Measurements from ENCODE around the gene RPLP2.

RPLP2 gene

DNA sequence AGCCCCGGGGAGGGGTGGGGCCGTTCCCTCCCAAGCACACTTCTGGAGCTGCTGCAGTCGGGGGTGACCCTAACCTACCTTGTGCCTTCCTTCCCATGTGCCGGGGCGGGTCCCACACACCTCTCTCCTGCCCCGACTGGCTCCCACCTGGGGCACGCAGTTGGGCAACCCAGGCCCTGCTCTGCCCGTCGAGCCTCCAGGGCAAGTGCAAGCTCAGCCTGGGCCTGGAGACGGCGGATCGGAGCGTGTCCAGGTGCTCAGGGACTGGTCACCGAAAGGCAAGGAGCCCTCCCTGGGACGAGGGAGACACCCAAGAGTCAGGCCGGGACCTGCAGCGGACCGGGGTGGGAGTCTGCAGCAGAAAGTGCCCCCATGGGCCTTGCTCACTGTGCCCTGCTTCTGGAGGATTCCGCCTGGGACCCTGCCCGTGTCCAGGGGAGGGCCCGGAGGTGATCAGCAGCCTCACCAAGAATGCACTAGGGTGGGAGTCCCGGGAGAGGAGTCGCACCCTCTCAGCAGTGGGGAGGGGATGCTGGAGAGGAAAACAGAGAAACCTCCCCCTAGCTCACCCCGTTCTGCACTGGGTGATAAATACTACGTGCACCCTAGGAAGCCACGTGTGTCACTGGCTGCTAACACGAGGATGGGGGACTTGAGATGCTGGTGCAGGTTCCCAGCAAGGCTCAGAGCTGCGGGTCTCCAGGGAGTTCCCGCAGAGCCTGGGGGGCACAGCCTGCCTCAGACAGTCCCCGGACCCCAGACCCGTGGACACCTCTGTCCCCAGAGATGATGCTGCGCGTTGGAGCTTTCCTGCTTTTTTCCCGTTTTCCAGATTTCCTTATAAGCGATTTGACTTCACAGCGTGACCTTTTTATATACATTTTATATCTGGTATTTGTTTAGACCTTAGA is 27.2 kb upstream of the RPLP2 start:
- DNase-seq (ENCODE audit: insufficient read length, low spot score): no peak
- FAIRE-seq: no peak

GRCh38 chr11:783581-784015 is 26.2 kb upstream of the RPLP2 start:
- TF ChIP-seq SPI1 (IDR thresholded peaks at IDR 0.05; ENCODE audit: low read depth, low read length) (no peak), PAX5 (IDR thresholded peaks at IDR 0.05; ENCODE audit: insufficient read depth, low read length, severe bottlenecking) (no peak), POLR2AphosphoS5 (IDR thresholded peaks at IDR 0.05; ENCODE audit: low read depth, low read length) (no peak), POLR2A (IDR thresholded peaks at IDR 0.05; ENCODE audit: low read depth, low read length) (no peak), POU2F2 (IDR thresholded peaks at IDR 0.05; ENCODE audit: low read depth, low read length) (no peak), TAF1 (IDR thresholded peaks at IDR 0.05; ENCODE audit: low read depth, low read length) (no peak)
- FAIRE-seq (no peak), DNase-seq (ENCODE audit: insufficient read length, low spot score) (no peak)

More for the DNA sequence above, 27.2 kb upstream of the RPLP2 start:
- no peak for TF ChIP-seq POU2F2 (IDR thresholded peaks at IDR 0.05; ENCODE audit: low read depth, low read length)
- no peak for TF ChIP-seq TAF1 (IDR thresholded peaks at IDR 0.05; ENCODE audit: low read depth, low read length)
- no peak for TF ChIP-seq POLR2A (IDR thresholded peaks at IDR 0.05; ENCODE audit: low read depth, low read length)
- TF ChIP-seq SPI1 (IDR thresholded peaks at IDR 0.05; ENCODE audit: low read depth, low read length): no peak
- no peak for TF ChIP-seq POLR2AphosphoS5 (IDR thresholded peaks at IDR 0.05; ENCODE audit: low read depth, low read length)
- TF ChIP-seq PAX5 (IDR thresholded peaks at IDR 0.05; ENCODE audit: insufficient read depth, low read length, severe bottlenecking): no peak

DNA sequence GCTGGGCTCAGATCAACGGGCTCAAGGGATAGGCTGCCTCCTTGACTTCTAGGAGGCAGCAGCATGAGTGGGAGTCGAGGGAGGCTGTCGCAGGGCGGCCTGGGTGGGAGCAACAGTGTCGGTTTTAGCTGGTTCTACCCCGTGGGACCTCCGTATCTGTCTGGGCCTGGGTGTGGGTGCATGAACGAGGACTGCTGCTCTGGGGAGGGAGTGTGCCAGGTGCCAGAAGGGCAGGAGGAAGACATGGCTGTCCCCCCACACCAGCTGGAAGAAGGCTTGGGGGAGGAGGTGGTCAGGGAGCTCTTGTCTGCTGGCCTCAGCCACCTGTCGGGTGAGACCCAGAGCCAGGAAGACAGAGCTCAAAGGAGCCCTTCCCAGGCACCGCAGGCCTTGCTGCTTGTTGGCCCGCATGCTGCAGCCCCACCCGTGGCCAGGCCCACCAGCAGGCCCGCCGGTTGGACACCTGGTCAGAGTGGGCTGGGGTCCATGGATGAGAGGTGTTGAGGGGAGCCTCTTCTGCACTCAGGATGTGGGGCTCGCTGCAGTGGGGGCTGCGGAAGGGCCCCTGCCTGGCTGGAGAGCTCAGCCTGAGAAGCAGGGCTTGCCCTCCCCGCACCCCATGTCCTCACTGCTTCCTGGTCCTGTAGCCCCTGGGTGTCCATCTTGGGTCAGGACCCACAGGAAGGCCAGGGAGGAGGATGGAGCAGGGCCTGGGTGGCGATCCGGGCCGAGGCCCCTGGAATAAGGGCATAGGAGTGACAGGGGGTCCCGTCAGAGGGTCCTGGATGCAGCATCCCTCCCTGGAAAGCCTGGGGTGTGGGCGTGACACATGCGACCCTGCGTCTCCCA is 23.3 kb upstream of the RPLP2 start:
- DNase-seq (ENCODE audit: insufficient read length, low spot score): no peak
- FAIRE-seq: no peak

GRCh38 chr11:787084-787675 is 22.6 kb upstream of the RPLP2 start:
- no peak for TF ChIP-seq PAX5 (IDR thresholded peaks at IDR 0.05; ENCODE audit: insufficient read depth, low read length, severe bottlenecking)
- no peak for TF ChIP-seq POLR2AphosphoS5 (IDR thresholded peaks at IDR 0.05; ENCODE audit: low read depth, low read length)
- no peak for TF ChIP-seq POU2F2 (IDR thresholded peaks at IDR 0.05; ENCODE audit: low read depth, low read length)
- TF ChIP-seq POLR2A (IDR thresholded peaks at IDR 0.05; ENCODE audit: low read depth, low read length): no peak
- TF ChIP-seq TAF1 (IDR thresholded peaks at IDR 0.05; ENCODE audit: low read depth, low read length): no peak
- no peak for TF ChIP-seq SPI1 (IDR thresholded peaks at IDR 0.05; ENCODE audit: low read depth, low read length)
- no peak for FAIRE-seq

More for the DNA sequence above, 23.3 kb upstream of the RPLP2 start:
- TF ChIP-seq SPI1 (IDR thresholded peaks at IDR 0.05; ENCODE audit: low read depth, low read length) (no peak), PAX5 (IDR thresholded peaks at IDR 0.05; ENCODE audit: insufficient read depth, low read length, severe bottlenecking) (no peak), TAF1 (IDR thresholded peaks at IDR 0.05; ENCODE audit: low read depth, low read length) (no peak), POLR2A (IDR thresholded peaks at IDR 0.05; ENCODE audit: low read depth, low read length) (no peak), POU2F2 (IDR thresholded peaks at IDR 0.05; ENCODE audit: low read depth, low read length) (no peak), POLR2AphosphoS5 (IDR thresholded peaks at IDR 0.05; ENCODE audit: low read depth, low read length) (no peak)

GRCh38 chr11:788009-788640 is 21.6 kb upstream of the RPLP2 start:
- DNase-seq (ENCODE audit: insufficient read length, low spot score) (no peak), FAIRE-seq (no peak)
- TF ChIP-seq SPI1 (IDR thresholded peaks at IDR 0.05; ENCODE audit: low read depth, low read length): no peak
- TF ChIP-seq PAX5 (IDR thresholded peaks at IDR 0.05; ENCODE audit: insufficient read depth, low read length, severe bottlenecking): no peak
- TF ChIP-seq TAF1 (IDR thresholded peaks at IDR 0.05; ENCODE audit: low read depth, low read length): no peak
- no peak for TF ChIP-seq POLR2A (IDR thresholded peaks at IDR 0.05; ENCODE audit: low read depth, low read length)

More at GRCh38 chr11:787084-787675, 22.6 kb upstream of the RPLP2 start:
- no peak for DNase-seq (ENCODE audit: insufficient read length, low spot score)

- no peak for DNase-seq (ENCODE audit: insufficient read length, low spot score)
- no peak for TF ChIP-seq POU2F2 (IDR thresholded peaks at IDR 0.05; ENCODE audit: low read depth, low read length)
- TF ChIP-seq PAX5 (IDR thresholded peaks at IDR 0.05; ENCODE audit: insufficient read depth, low read length, severe bottlenecking): no peak
- TF ChIP-seq POLR2AphosphoS5 (IDR thresholded peaks at IDR 0.05; ENCODE audit: low read depth, low read length): no peak
- TF ChIP-seq POLR2A (IDR thresholded peaks at IDR 0.05; ENCODE audit: low read depth, low read length): no peak
- no peak for TF ChIP-seq TAF1 (IDR thresholded peaks at IDR 0.05; ENCODE audit: low read depth, low read length)
- no peak for TF ChIP-seq SPI1 (IDR thresholded peaks at IDR 0.05; ENCODE audit: low read depth, low read length)
- FAIRE-seq: peak; percentile 74
Observed at GRCh38 chr11:788953-789940, 20.5 kb upstream of the RPLP2 start.

GRCh38 chr11:789943-790342 is 19.8 kb upstream of the RPLP2 start, which contains the start of gene CEND1:
Gene CEND1, minus strand, starts transcription at chr11:790090. Its CDS starts 1,514 bp downstream, at chr11:788576.
- peak; percentile 75 for DNase-seq (ENCODE audit: insufficient read length, low spot score)
- peak; percentile 82 for FAIRE-seq
- TF ChIP-seq POLR2AphosphoS5 (IDR thresholded peaks at IDR 0.05; ENCODE audit: low read depth, low read length) (no peak), PAX5 (IDR thresholded peaks at IDR 0.05; ENCODE audit: insufficient read depth, low read length, severe bottlenecking) (no peak)

All from GM12891 (cell line).